Measurements from ENCODE around the gene TPP2. TPM values are rescaled to one million over a fixed set of nuclear protein-coding genes. Genes with fewer than 3 reads are reported as not detected.
A peak's percentile ranks its signal among the peaks of the same experiment; 100 is the strongest.

Gene TPP2
- total and polyA plus RNA-seq, 2 donors from 2014 or later, result 14.7 to 42.2 TPM

GRCh38 chr13:102700088-102701031, 103.6 kb downstream of the TPP2 start:
- no peak overlapping the region for H3K27ac ChIP-seq (ENCODE audit: low read depth in 2 of 2, low read length in 2 of 2)

GRCh38 chr13:102701331-102701730, 104.5 kb downstream of the TPP2 start:
- Histone ChIP-seq H3K36me3 (ENCODE audit: control insufficient read depth in 2 of 3, insufficient read depth in 3 of 3, low read length in 3 of 3) (no peaks in the 10 kb centered on the region), H3K27me3 (ENCODE audit: control insufficient read depth, insufficient read depth, low read length) (no peaks in the 10 kb centered on the region), H3K9ac (ENCODE audit: low read length in 3 of 3) (no peak overlapping the region), H3K9me3 (ENCODE audit: control insufficient read depth in 2 of 3, insufficient read depth in 1 of 3, low read length in 3 of 3) (peaks cover 0 to 5% (median 0%) of the 10 kb centered on the region in 3 donors), H3K4me3 (ENCODE audit: low read length in 3 of 3) (no peak overlapping the region), H3K27ac (ENCODE audit: low read depth in 2 of 2, low read length in 2 of 2) (no peak overlapping the region), H3K4me1 (ENCODE audit: control insufficient read depth in 2 of 3, insufficient read depth in 2 of 3, low read depth in 1 of 3, low read length in 3 of 3) (no peaks in the 10 kb centered on the region)
- intact Hi-C loops (cut with DNase I), result no loop called here
- no peak for TF ChIP-seq CTCF (IDR thresholded peaks at IDR 0.05; ENCODE audit: borderline replicate concordance, extremely low read depth, insufficient read depth)
- DNase-seq, result no peak
- FAIRE-seq, result no peak

More at GRCh38 chr13:102700088-102701031, 103.6 kb downstream of the TPP2 start:
- H3K4me3 ChIP-seq (ENCODE audit: low read length in 3 of 3), result no peak overlapping the region
- no peak for TF ChIP-seq CTCF (IDR thresholded peaks at IDR 0.05; ENCODE audit: borderline replicate concordance, extremely low read depth, insufficient read depth)
- peaks cover 0 to 5% (median 0%) of the 10 kb centered on the region in 3 donors for H3K9me3 ChIP-seq (ENCODE audit: control insufficient read depth in 2 of 3, insufficient read depth in 1 of 3, low read length in 3 of 3)
- no peaks in the 10 kb centered on the region for H3K27me3 ChIP-seq (ENCODE audit: control insufficient read depth, insufficient read depth, low read length)
- FAIRE-seq, result no peak
- no peaks in the 10 kb centered on the region for H3K4me1 ChIP-seq (ENCODE audit: control insufficient read depth in 2 of 3, insufficient read depth in 2 of 3, low read depth in 1 of 3, low read length in 3 of 3)
- peak in 2 of 5 donors; percentile 60 to 63 for DNase-seq
- no peak overlapping the region for H3K9ac ChIP-seq (ENCODE audit: low read length in 3 of 3)
- H3K36me3 ChIP-seq (ENCODE audit: control insufficient read depth in 2 of 3, insufficient read depth in 3 of 3, low read length in 3 of 3), result no peaks in the 10 kb centered on the region
- intact Hi-C loops (cut with DNase I), result no loop called here

- no peak overlapping the region for H3K9ac ChIP-seq (ENCODE audit: low read length in 3 of 3)
- no peak for DNase-seq
- FAIRE-seq, result no peak
- no peaks in the 10 kb centered on the region for H3K4me1 ChIP-seq (ENCODE audit: control insufficient read depth in 2 of 3, insufficient read depth in 2 of 3, low read depth in 1 of 3, low read length in 3 of 3)
- no peak overlapping the region for H3K4me3 ChIP-seq (ENCODE audit: low read length in 3 of 3)
- H3K9me3 ChIP-seq (ENCODE audit: control insufficient read depth in 2 of 3, insufficient read depth in 1 of 3, low read length in 3 of 3), result peaks cover 0 to 5% (median 0%) of the 10 kb centered on the region in 3 donors
- intact Hi-C loops (cut with DNase I), result no loop called here
- no peaks in the 10 kb centered on the region for H3K27me3 ChIP-seq (ENCODE audit: control insufficient read depth, insufficient read depth, low read length)
- no peak for TF ChIP-seq CTCF (IDR thresholded peaks at IDR 0.05; ENCODE audit: borderline replicate concordance, extremely low read depth, insufficient read depth)
- no peak overlapping the region for H3K27ac ChIP-seq (ENCODE audit: low read depth in 2 of 2, low read length in 2 of 2)
- H3K36me3 ChIP-seq (ENCODE audit: control insufficient read depth in 2 of 3, insufficient read depth in 3 of 3, low read length in 3 of 3), result no peaks in the 10 kb centered on the region
Measured at GRCh38 chr13:102702965-102703725, 106.4 kb downstream of the TPP2 start.
